GM12801 (cell line): Measurements from ENCODE around the gene NEGR1.

Source experiments
- CTCF ChIP-seq: IDR thresholded peaks from one replicate; pipeline ENCODE4 v1.5.1; 2011; ENCODE audit warnings: control low read depth; ENCODE audit not compliant: insufficient read length; ENCODE audit errors: extremely low read depth

Gene NEGR1

GRCh38 chr1:71743862-71744261, 538.5 kb downstream of the NEGR1 start:
- no peak for TF ChIP-seq CTCF

- no peak for TF ChIP-seq CTCF
These were observed 543.4 kb downstream of the NEGR1 start for GRCh38 chr1:71738910-71739309.

GRCh38 chr1:71738256-71738655, 544.1 kb downstream of the NEGR1 start:
- TF ChIP-seq CTCF: no peak

- TF ChIP-seq CTCF: no peak
These were observed 544.6 kb downstream of the NEGR1 start for GRCh38 chr1:71737768-71738167.

- TF ChIP-seq CTCF: no peak
These were observed 549.2 kb downstream of the NEGR1 start for GRCh38 chr1:71733121-71733520.

- TF ChIP-seq CTCF: no peak
These were observed 560.8 kb downstream of the NEGR1 start for GRCh38 chr1:71721532-71721931.

- TF ChIP-seq CTCF: no peak
These were observed 563.0 kb downstream of the NEGR1 start for GRCh38 chr1:71719330-71719729.

GRCh38 chr1:71717186-71717585, 565.2 kb downstream of the NEGR1 start:
- TF ChIP-seq CTCF: no peak
